GM19240 (cell line): Measurements from ENCODE around the gene C19orf38.

Experiments used
- DNase-seq: peaks from one replicate; pipeline ENCODE4 v3.0.0; 2011; ENCODE audit warnings: low spot score; ENCODE audit not compliant: insufficient read length

Gene C19orf38

DNA sequence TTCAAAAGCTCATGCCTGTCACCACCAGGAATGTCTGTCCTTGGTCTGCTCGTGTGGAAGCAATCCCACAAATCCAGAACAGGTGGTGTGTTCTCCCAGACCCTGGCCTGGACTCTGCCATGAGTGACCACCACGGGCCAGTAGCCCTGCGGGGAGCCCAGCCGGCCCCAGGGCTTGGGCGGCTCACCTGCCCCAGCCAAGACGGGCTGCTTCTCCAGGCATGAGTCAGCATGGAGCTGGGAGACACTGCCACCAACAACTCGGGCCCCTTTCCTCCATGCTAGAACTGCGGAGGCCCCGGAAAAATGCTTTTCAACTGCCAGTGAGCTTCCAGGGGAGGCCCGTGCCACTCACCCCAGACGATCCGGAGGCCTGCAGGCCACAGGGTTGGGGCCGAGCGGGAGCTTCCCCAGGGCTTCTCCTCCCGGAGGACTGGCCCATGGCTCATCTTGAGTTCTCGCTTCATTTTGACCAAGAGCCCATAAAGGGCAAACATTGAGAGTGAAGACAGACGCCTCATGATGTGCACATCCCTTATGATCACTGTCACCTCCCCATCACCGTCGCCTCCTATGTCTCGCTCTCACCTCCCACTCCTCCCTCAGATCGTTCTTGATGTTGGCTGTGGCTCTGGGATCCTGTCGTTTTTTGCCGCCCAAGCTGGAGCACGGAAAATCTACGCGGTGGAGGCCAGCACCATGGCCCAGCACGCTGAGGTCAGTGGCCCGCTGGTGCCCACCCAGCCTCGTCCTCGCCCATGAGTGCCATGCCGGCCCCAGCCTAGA, 63.6 kb downstream of the C19orf38 start:
- no peak for DNase-seq

DNA sequence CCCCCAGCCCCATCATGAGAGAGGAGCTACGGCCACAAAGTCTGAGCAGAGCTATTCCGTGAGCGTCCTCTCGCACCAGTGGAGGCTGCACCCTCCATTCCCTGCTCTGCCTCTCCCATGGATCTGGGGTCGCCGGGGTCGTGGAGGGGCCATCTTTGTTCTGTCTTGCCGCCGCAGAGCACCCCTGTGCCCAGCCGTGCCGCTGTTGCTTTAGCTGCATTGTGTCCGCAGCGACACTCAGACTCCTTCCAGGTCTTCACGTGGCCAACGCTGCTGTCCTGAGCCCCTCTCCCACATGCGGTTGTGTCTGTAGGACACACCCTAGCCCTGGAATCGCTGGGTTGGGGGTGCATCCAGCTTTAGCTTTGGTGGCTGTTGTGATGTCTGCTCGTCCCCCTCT, 64.4 kb downstream of the C19orf38 start:
- DNase-seq: no peak

DNA sequence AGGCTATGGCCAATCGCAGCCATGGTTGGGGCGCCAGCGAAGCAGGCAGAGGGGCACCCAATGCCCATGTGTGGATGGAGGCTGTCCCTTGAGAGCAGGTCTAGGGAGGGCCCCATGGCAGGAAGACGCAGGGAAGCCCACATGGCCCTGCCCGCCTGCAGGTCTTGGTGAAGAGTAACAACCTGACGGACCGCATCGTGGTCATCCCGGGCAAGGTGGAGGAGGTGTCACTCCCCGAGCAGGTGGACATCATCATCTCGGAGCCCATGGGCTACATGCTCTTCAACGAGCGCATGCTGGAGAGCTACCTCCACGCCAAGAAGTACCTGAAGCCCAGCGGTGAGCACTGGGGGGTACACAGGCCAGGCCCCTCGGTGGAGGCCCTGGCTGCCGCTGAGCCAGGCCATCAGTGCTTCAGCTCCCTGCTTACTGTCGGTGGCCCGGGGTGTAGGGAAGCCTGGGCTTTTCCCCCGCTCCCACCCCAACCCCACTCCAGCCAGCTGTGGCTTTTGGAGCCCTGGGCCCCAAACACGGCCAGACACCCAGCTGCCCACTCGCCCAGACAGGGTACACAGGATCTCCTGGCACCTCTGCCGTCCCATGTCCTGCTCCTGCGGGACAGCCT, 65.6 kb downstream of the C19orf38 start:
- no peak for DNase-seq

DNA sequence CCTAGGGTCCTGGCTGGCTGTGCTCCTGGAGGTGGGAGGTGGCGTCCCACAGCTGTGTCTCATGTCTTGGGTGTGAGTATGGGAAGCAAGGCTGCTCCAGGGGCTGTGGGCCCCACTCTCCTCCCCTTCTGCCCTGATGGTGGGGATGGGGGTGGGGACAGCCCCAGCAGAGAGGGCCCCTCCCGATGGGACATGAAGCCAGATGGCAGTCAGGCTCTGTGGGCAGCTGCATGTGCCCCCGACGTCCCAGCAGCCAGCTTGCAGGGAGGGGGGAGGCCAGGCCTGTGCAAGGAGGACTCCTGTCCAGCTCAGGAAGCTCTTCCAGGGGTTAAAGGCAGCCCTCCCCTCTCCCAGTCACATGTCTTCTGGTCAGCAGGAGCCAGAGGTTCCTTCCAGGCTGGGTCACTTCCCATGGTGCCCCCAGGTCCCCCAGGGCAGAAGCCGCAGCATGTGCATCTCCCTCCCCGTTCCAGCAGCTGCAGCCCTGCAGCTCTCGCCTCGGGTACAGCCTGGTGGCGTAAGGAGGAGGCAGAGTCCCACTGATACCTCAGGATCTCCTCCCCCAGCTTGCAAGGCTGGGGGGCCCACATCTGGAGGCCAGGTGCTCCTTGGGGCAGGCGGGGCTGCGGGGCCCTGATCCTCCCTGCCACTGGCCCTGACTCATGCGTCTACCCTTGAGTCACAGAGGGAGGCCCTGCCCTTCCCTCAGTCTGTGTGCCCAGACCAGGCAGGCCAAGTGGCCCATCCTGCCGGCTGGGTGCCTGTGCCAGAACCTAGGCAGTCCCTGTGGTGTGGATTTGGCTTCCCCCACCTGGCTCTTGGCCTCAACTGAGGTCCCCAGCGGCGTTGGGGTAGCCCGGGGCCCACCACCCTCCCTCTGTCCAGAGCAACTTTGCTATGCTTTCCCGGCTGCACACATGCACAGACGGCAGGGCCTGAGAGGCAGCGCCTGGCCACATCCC, 67.2 kb downstream of the C19orf38 start:
- DNase-seq: no peak

DNA sequence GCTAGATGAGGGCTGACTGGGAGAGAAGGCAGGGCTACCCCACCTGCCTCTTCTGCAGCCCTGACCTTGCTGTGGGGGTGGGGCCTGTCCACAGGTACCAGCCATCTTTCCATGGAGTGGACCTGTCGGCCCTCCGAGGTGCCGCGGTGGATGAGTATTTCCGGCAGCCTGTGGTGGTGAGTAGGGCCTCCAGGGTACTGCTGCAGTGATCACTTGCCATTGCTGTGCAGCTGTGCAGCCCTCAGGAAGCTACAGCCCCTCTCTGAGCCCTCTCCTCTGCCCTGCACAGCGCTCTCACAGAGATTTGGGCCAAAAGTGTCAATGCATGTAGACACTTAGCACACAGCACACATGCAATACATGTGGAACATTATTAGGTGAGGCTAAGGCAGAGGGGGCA, 68.4 kb downstream of the C19orf38 start:
- no peak for DNase-seq

DNA sequence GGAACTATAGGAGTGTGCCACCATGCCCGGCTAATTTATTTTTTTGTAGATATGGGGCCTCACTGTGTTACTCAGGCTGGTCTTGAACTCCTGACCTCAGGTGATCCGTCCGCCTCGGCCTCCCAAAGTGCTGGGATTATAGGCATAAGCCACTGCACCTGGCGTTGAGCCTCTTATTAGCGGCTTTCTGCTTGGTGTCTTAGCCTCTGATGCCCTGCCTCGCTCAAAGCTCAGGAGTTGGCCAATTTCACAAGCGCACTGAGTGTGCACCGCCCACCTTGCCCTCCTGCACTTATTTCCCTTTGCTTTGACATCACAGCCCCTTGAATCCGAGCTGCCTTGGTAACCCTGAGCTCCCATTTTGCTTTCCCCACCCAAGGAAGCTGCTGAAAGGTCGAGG, 70.1 kb downstream of the C19orf38 start:
- DNase-seq: no peak
